Stomach (tissue), 4 donors: ENCODE results near the gene RERE.

Source experiments
- POLR2A ChIP-seq, 4 donors: fragments of 450-650 bp; IDR thresholded peaks; one replicate each; pipeline ENCODE4 v1.6.1; 2016; ENCODE audit warnings: antibody characterized with exemption in 4 of 4, control low read depth in 2 of 4, mild to moderate bottlenecking in 1 of 4, moderate library complexity in 1 of 4
- TF ChIP-seq, protein P1 (sequence below), 7 experiments: fragments of 450-650 bp in 4 of 7; fragments of 200-600 bp in 3 of 7; sonication (generic) in 3 of 7; IDR thresholded peaks; one replicate each; pipeline ENCODE4 v1.5.1; 2016 to 2019; ENCODE audit warnings: antibody characterized with exemption in 7 of 7, control low read depth in 2 of 7, mild to moderate bottlenecking in 1 of 7

DNA sequence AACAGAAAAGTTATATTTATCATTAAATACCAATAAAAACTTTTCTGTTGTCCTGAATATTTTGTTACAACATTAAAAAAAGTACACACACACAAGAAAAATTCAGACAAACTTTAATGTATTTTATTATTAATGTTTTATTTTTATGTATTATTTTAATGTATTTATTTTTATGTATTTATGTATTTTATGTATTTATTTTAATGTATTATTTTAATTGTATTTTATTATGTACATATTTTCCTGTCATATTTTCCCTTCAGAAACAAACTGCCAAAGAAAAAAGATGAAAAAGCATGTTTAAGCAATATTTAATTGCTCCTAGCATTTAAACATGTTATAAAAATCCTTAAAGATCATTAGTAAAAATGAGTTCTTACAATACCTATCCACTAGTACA is 222.1 kb downstream of the RERE start:
- TF ChIP-seq, protein P1, sequence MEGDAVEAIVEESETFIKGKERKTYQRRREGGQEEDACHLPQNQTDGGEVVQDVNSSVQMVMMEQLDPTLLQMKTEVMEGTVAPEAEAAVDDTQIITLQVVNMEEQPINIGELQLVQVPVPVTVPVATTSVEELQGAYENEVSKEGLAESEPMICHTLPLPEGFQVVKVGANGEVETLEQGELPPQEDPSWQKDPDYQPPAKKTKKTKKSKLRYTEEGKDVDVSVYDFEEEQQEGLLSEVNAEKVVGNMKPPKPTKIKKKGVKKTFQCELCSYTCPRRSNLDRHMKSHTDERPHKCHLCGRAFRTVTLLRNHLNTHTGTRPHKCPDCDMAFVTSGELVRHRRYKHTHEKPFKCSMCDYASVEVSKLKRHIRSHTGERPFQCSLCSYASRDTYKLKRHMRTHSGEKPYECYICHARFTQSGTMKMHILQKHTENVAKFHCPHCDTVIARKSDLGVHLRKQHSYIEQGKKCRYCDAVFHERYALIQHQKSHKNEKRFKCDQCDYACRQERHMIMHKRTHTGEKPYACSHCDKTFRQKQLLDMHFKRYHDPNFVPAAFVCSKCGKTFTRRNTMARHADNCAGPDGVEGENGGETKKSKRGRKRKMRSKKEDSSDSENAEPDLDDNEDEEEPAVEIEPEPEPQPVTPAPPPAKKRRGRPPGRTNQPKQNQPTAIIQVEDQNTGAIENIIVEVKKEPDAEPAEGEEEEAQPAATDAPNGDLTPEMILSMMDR (IDR thresholded peaks at IDR 0.05) = no peak
- TF ChIP-seq POLR2A (IDR thresholded peaks at IDR 0.05) = no peak
